BLaER1 treated with 17β-estradiol and CSF1 and Interleukin-3, amounts not matched to agents 10 nM and 100 nM (cell line): ENCODE results near the gene NOL3.
A peak's percentile ranks its signal among the peaks of the same experiment; 100 is the strongest.

Source experiments
- H3K27ac ChIP-seq, 11 experiments: shearing (Covaris generic); formaldehyde crosslinking; 2 replicates each; pipeline ENCODE4 v1.8.1; 2022
- H3K27me3 ChIP-seq, 11 experiments: shearing (Covaris generic); formaldehyde crosslinking; 2 replicates each; pipeline ENCODE4 v1.8.1; 2022
- H3K36me3 ChIP-seq, 11 experiments: shearing (Covaris generic); formaldehyde crosslinking; 2 replicates each; pipeline ENCODE4 v1.8.1; 2022
- H3K4me1 ChIP-seq, 10 experiments: shearing (Covaris generic); formaldehyde crosslinking; 2 replicates each; pipeline ENCODE4 v1.8.1; 2022
- H3K4me2 ChIP-seq, 11 experiments: shearing (Covaris generic); formaldehyde crosslinking; 2 replicates each; pipeline ENCODE4 v1.8.1; 2022
- H3K4me3 ChIP-seq, 10 experiments: shearing (Covaris generic); formaldehyde crosslinking; 2 replicates each; pipeline ENCODE4 v1.8.1; 2022
- H3K9ac ChIP-seq, 11 experiments: shearing (Covaris generic); formaldehyde crosslinking; 2 replicates each; pipeline ENCODE4 v1.8.1; 2022
- H3K9me3 ChIP-seq, 11 experiments: shearing (Covaris generic); formaldehyde crosslinking; replicated peaks in 1 of 11; 2 replicates each; pipeline ENCODE4 v1.8.1; 2022
- H4K20me1 ChIP-seq, 11 experiments: shearing (Covaris generic); formaldehyde crosslinking; 2 replicates each; pipeline ENCODE4 v1.8.1; 2022
- Cebpa-rat ChIP-seq, 11 experiments: shearing (Covaris generic); IDR thresholded peaks; 2 replicates each; pipeline ENCODE4 v1.8.1; 2022

The NOL3 gene

DNA sequence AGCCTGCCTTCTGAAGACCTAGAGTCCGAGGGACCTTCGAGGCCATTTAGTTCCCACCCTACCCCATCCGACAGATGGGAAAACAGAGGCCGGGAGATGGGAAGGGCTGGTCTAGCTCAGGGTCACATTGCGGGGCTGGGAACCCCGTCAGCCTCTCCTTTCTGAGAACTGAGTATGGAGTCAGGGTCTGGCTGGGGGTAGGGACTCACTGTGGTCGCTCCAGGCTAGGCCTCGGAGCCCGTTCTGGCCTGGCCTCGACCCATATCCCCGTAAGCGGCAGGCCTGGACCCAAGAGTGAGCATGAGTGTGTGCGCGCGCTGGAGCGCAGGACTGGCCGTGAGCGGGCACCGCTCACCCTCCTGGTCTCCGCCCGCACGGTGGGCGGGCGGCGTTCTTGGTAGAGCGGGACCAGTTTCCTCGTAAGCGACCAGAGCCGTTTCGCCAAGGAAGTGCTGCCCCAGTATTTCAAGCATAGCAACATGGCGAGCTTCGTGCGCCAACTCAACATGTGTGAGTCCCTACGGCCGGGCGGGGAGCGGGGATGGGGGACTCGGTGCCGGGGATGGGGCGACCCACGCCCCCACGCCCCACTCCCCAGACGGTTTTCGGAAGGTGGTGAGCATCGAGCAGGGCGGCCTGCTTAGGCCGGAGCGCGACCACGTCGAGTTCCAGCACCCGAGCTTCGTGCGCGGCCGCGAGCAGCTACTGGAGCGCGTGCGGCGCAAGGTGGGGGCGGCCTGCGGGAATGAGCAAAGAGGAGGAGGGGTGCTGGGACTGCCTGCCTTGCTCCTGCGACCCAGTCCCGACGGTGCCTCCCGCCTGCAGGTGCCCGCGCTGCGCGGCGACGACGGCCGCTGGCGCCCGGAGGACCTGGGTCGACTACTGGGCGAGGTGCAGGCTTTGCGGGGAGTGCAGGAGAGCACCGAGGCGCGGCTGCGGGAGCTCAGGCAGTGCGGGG lies 4.9 kb upstream of the NOL3 start:
- TF ChIP-seq Cebpa-rat (IDR thresholded peaks at IDR 0.05) = no peak
- Histone ChIP-seq H3K4me1 (peaks cover 46 to 89% (median 63%) of the 10 kb centered on the region in 10 experiments), H3K9me3 (no peaks in the 10 kb centered on the region), H3K4me3 (peak overlapping the region in 6 of 10 experiments; percentile 36 to 66 (median 47); a peak in 6 of 20 replicates), H3K27me3 (peaks cover 53 to 87% (median 82%) of the 10 kb centered on the region in 11 experiments), H4K20me1 (peaks cover 18 to 55% (median 44%) of the 10 kb centered on the region in 11 experiments; a peak in 20 of 22 replicates), H3K4me2 (peak overlapping the region; percentile 68 to 97 (median 85); a peak in 18 of 22 replicates), H3K27ac (no peak overlapping the region; a peak in 1 of 22 replicates), H3K9ac (peak overlapping the region in 3 of 11 experiments; percentile 31 to 69 (median 41); a peak in 3 of 22 replicates), H3K36me3 (no peaks in the 10 kb centered on the region)

DNA sequence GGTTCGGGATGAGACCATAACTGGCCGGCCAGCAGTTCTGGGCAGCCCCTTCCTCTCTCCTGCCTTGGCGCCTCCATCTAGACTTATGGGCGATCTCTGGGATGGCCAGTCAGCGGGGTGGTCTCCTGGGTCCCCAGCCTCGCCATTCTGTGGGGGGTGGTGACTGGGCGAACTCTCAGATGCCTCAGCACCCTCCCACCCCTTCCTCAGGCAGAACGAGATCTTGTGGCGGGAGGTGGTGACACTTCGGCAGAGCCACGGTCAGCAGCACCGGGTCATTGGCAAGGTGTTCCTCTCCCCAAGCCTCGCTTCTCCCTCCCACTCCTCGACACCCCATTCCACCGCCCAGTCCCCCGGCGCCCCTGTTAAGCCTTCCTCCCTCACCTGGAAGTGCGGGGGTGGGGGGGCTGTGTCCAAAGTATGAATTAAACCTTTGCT lies 4.2 kb upstream of the NOL3 start:
- no peak overlapping the region for H3K27ac ChIP-seq
- TF ChIP-seq Cebpa-rat (IDR thresholded peaks at IDR 0.05) = no peak
- no peaks in the 10 kb centered on the region for H3K36me3 ChIP-seq
- peaks cover 53 to 85% (median 80%) of the 10 kb centered on the region in 11 experiments for H3K27me3 ChIP-seq
- H3K4me3 ChIP-seq = no peak overlapping the region
- H3K9ac ChIP-seq = no peak overlapping the region
- peaks cover 17 to 55% (median 43%) of the 10 kb centered on the region in 11 experiments; a peak in 20 of 22 replicates for H4K20me1 ChIP-seq
- H3K9me3 ChIP-seq = no peaks in the 10 kb centered on the region
- H3K4me2 ChIP-seq = peak overlapping the region in 3 of 11 experiments; percentile 48 to 97 (median 91); a peak in 5 of 22 replicates
- peaks cover 50 to 92% (median 65%) of the 10 kb centered on the region in 10 experiments for H3K4me1 ChIP-seq

DNA sequence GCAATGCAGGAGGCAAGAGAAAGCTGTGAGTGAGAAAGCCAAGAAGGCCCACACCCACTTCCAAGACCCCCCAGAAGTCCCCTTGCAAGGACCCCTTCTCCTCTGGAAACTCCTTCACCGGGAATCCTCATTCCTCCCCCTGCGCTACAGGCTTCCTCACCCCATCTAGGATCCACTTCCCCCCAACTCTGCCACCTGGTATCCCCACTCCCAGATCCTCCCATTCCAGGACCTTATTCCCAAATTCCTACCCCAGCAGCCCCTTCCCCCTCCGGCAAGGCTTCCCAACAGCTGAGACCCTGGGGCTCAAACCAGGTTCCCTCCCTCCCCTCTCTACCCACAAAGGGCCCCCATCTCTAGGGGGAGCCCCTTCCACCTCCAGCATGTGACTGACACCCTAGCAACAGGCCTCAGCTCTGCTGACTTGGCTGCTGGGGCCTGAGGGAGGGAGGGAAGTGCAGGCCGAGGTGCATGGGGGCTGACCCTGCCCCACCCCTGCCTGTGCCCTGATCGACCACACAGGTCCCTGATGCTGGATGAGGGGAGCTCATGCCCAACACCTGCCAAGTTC lies 3.7 kb upstream of the NOL3 start:
- Histone ChIP-seq H3K4me1 (peaks cover 50 to 92% (median 65%) of the 10 kb centered on the region in 10 experiments), H3K27me3 (peaks cover 47 to 80% (median 74%) of the 10 kb centered on the region in 11 experiments), H3K9ac (no peak overlapping the region)

DNA sequence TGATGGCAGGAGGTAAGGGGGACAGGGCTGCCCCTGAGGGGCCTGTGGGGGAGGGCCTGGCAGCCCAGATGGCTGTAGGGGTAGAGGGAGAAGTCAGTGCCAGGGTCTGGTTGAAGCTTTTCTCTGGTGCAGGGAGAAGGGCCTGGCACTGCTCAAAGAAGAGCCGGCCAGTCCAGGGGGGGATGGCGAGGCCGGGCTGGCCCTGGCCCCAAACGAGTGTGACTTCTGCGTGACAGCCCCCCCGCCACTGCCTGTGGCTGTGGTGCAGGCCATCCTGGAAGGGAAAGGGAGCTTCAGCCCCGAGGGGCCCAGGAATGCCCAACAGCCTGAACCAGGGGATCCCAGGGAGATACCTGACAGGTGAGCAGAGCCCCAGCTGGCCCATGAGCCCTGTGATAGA lies 2.8 kb upstream of the NOL3 start:
- Histone ChIP-seq H3K9ac (0 out of 22 replicates have a peak overlapping the region, but pooled peaks of 1 of the 11 experiments have one; percentile 9), H3K9me3 (no peaks in the 10 kb centered on the region), H3K27ac (no peak overlapping the region), H4K20me1 (peaks cover 8 to 41% (median 30%) of the 10 kb centered on the region in 11 experiments; a peak in 20 of 22 replicates), H3K4me2 (peak overlapping the region in 4 of 11 experiments; percentile 10 to 97 (median 93); a peak in 6 of 22 replicates), H3K4me3 (no peak overlapping the region), H3K27me3 (peaks cover 38 to 70% (median 65%) of the 10 kb centered on the region in 11 experiments), H3K36me3 (no peaks in the 10 kb centered on the region), H3K4me1 (peaks cover 52 to 92% (median 65%) of the 10 kb centered on the region in 10 experiments)
- no peak for TF ChIP-seq Cebpa-rat (IDR thresholded peaks at IDR 0.05)

More for the DNA sequence above, 3.7 kb upstream of the NOL3 start:
- TF ChIP-seq Cebpa-rat (IDR thresholded peaks at IDR 0.05) = no peak
- no peak overlapping the region for H3K27ac ChIP-seq
- peak overlapping the region in 4 of 11 experiments; percentile 10 to 97 (median 70); a peak in 7 of 22 replicates for H3K4me2 ChIP-seq
- H3K36me3 ChIP-seq = no peaks in the 10 kb centered on the region
- H3K9me3 ChIP-seq = no peaks in the 10 kb centered on the region
- peaks cover 12 to 50% (median 39%) of the 10 kb centered on the region in 11 experiments; a peak in 20 of 22 replicates for H4K20me1 ChIP-seq
- H3K4me3 ChIP-seq = no peak overlapping the region

DNA sequence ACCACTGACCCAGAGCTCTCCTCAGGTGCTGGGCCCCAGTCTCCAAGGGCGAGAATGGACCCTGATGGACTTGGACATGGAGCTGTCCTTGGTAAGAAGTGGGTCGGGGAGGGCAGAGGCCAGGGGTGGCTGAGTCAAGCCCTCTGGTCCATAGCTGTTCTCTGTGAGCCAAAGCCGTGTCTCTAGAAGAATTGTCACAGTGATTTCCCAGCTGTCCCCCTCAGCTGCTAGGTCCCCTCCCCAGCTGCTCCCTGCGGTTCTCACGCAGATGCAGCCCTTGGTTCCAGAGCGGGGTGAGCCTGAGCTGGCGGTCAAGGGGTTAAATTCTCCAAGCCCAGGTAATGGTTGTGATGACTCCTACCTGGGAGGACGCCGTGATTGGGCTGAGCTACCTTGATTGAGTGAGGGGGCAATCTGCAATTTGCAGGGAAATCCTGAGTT lies 1.3 kb upstream of the NOL3 start:
- H3K4me3 ChIP-seq = no peak overlapping the region; a peak in 1 of 20 replicates
- peaks cover 52 to 91% (median 65%) of the 10 kb centered on the region in 10 experiments for H3K4me1 ChIP-seq
- H3K27me3 ChIP-seq = peaks cover 24 to 56% (median 51%) of the 10 kb centered on the region in 11 experiments
- no peaks in the 10 kb centered on the region for H3K36me3 ChIP-seq
- H4K20me1 ChIP-seq = peaks cover 0 to 27% (median 16%) of the 10 kb centered on the region in 11 experiments; a peak in 18 of 22 replicates
- TF ChIP-seq Cebpa-rat (IDR thresholded peaks at IDR 0.05) = no peak
- H3K9ac ChIP-seq = peak overlapping the region in 1 of 11 experiments; percentile 78; a peak in 1 of 22 replicates
- peak overlapping the region; percentile 87 to 99 (median 96) for H3K4me2 ChIP-seq
- peak overlapping the region in 1 of 11 experiments; percentile 73; a peak in 2 of 22 replicates for H3K27ac ChIP-seq
- H3K9me3 ChIP-seq = no peaks in the 10 kb centered on the region

DNA sequence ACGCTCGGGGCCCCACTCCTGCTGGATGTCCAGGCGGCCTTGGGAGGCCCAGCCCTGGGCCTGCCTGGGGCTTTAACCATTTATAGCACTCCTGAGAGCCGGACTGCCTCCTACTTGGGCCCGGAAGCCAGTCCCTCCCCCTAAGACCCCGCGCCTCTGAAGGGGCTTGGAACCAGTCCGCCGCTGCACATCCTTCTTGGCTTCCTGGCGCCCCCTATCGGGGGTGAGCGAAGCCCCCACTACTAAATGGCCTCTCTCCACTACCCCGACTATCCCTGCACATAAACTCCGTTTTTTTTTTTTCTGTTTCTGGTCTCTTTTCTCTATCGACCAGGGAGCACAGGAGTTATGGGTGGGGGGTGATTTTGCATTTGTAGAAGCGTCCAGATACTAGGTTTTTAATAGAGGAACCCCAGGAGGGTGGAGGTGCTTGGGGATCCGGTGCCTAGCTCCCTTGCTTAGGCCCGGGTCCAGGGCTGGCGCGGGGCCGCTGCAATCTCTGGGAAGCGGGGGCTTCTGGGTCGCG lies 633 bp upstream of the NOL3 start:
- Histone ChIP-seq H3K36me3 (no peaks in the 10 kb centered on the region), H3K4me2 (peak overlapping the region; percentile 87 to 99 (median 96)), H3K4me1 (peaks cover 56 to 92% (median 66%) of the 10 kb centered on the region in 10 experiments), H3K9me3 (no peaks in the 10 kb centered on the region), H3K9ac (peak overlapping the region; percentile 61 to 84 (median 78); a peak in 21 of 22 replicates), H3K4me3 (peak overlapping the region; percentile 45 to 69 (median 57)), H3K27me3 (peaks cover 19 to 49% (median 44%) of the 10 kb centered on the region in 11 experiments), H4K20me1 (peaks cover 0 to 23% (median 13%) of the 10 kb centered on the region in 11 experiments; a peak in 16 of 22 replicates), H3K27ac (peak overlapping the region; percentile 28 to 88 (median 81); a peak in 20 of 22 replicates)
- TF ChIP-seq Cebpa-rat (IDR thresholded peaks at IDR 0.05) = no peak

DNA sequence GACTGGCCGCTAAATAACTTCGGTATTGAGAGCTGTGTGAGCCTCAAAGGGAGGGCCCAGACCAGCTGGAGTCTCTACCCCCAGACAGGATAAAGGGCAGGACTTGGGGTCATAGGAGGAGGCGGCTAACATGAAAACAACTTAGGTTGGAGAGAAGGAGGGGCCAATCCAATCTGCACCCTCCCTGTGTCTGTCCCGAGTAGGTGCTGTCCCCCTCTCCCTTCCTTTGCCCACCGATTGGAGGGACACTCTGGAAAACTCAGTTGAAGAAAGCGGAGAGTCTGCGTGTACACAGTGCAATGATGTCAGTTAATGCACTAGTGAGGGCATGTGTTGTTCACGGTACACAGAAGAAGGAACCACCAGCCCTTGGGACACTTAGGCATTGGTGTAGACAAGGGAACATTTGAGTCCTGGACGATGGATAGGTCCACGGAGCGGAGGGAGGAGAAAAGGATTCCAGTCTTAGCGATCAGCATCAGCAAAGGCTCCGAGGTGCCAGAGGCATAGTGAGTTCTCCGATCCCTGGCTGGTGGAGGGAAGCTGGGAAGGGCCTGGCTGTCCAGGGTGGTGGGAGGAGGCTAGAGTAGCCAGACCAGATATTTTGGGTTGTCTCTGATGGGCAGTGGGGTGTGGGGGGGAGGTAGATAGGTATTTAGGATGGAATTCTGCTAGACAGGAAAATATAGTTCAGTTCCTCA lies 761 bp downstream of the NOL3 start:
- peak overlapping the region; percentile 64 to 84 (median 78) for H3K9ac ChIP-seq
- H3K4me2 ChIP-seq = peak overlapping the region; percentile 75 to 99 (median 93)
- H3K4me1 ChIP-seq = peaks cover 63 to 96% (median 72%) of the 10 kb centered on the region in 10 experiments
- peak overlapping the region; percentile 58 to 88 (median 81) for H3K27ac ChIP-seq
- peaks cover 5 to 35% (median 30%) of the 10 kb centered on the region in 11 experiments for H3K27me3 ChIP-seq
- peak overlapping the region; percentile 45 to 69 (median 57) for H3K4me3 ChIP-seq
- H3K9me3 ChIP-seq = no peaks in the 10 kb centered on the region
- peaks cover 0 to 13% (median 0%) of the 10 kb centered on the region in 11 experiments; a peak in 4 of 22 replicates for H3K36me3 ChIP-seq
- TF ChIP-seq Cebpa-rat (IDR thresholded peaks at IDR 0.05) = no peak
- peaks cover 0 to 26% (median 16%) of the 10 kb centered on the region in 11 experiments; a peak in 15 of 22 replicates for H4K20me1 ChIP-seq
